NCI-H1436 treated with DMSO at 0.1 percent for 48 hours (cell line): ENCODE measurements around the gene NBDY.
"Not testable (repeated sequence)": the region's sequence is repeated elsewhere in the genome, so short reads cannot be mapped to it uniquely, and the experiment has no call there.

ENCODE experiments used
- DNase-seq: peaks from one replicate; lab custom pipeline; 2025; lab: John Stamatoyannopoulos, UW

NBDY gene

DNA sequence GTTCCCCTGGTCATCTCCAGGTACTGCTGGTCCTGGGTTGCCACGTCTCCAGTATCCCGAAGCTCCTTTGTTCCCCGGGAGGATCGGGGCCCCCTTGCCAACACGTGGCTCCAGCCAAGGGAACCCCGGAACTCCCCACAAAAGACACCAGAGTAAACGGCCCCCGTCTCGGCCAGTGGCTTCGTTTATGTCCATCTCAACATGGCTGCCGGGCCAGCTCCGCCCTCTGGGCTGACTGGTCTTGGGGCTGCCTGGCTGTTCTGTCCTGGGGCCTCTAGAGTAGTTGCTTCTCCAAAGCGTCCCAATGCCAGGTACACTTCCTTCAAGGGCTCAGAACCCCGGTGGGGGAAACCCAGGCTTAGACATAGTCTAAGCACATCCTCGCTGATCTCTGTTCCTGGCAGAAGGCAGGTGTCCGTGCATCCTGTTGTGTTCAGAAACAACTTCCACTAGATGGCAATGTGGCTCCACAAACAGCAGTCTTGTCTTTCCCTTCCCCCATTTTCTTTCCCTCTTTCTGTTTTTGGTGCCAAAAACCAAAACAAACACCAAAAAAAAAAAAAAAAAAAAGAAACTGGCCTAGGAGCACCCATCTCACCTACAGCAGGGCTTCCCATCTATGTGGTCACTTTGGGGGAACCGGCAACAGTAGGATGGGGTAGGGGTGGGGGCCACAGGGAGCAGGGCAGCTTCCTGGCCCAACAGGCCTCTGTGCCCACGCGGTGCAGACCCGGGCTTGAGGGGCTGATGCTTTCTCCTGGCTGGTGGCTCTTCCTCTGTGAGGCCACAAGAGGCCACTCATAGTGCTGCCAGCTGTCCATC lies 35.3 kb downstream of the NBDY start:
- DNase-seq = no peak

DNA sequence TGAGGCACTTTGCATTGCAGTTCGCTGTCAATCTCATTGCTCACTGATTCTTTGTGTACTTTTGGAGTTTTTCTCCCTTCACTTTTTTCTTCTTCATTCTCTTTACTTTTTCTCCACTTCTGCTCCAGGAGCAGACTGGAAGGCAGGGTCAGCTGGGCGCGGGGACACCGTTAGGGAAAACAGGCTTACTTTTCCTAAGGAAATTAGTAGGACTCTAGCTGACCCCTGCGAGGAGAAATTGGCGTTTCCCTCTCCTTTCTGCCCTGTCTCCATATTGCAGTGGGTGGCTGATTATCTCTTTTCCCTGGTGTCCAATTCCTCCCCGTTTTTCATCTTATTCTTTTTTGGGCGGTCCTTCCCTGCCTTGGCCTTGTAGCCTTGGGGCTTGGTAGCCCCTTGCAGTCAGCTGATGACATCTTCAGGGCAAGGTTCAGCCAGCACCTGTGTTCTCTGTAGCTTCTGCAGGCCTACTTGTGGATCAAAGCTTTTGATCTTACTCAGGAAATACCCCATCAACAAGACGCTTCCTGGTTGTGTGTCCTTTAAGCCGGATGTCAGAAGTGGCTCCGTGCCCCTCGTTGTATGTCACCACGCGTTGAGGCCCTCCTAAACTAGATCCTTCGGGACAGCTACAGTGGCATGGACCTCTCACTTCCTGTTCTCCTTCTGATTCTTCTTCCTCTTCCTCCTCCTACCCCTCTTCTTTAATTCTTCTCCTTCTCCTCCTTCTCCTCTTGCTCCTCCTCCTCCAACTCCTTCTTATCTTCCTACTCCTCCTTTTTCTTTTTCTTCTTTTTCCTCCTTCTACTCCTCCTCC lies 36.1 kb downstream of the NBDY start:
- no peak for DNase-seq

DNA sequence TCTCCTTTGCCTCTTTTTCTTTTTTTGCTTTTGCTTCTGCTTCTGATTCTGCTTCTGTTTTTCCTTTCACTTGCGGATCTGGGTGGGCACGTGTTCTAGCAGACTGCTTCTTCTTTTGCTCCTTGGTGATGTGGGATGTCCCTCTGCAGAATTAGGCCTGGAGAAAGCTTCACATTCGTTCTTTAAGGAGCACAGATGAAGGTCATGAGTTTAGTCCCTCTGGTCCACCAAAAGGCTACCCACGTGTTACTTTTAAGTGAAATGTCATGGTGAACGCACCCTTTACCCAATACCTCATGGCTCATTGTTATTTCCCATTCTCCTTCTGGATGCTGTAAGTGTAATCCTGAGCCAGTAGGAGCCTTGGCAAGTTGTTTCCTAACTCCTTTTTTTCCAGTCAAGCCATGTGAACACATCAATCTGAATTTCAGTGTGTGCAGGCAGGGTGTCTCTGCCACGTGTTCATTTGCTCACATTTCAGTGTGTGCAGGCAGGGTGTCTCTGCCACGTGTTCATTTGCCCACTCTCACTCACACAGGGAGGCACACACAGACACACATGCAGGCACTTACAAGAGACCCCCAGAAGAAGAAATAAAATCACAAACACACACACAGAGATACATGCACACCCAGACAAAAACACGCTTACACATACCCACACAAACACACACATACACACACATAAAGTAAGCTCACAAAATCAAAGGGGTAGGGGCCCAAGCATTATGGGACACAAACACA lies 36.9 kb downstream of the NBDY start:
- no peak for DNase-seq

DNA sequence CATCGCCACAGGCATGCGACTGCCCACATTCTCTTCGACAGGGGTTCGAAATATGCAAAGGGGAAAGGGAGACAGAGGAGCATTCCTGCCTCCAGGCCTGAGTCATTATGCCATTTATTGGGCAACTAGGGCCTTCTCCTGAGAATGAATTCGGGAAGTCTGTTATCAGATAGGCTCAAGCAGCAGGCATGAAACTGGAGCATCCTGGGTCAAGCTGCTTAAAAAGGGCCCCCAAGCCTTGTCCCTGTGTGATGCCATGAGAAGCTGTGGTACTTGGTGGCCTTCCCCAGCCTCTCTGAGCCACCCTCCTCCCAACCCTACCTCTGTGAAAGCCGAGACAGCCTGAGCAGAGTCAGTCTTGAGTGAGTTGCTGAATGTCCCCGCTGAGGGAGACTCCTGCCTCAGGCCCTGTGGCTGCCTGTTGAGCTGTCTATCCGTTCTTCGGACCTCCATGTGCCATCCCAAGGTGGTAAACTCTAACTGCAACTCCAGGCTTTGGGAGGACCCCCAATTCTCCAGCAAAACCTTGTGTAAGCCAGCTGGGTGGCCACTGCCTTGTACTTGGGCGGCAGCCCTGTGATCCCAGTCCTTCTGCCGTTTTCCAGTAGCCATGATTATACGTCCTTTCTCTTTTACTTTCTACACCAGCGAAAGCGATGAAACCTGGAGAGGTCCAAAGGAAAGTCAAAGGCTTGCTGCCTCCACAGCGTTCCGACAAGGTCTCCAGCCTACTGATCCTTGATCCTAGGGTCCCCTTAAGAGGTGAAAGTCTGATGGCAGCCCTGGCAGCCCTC lies 37.7 kb downstream of the NBDY start:
- DNase-seq = no peak

DNA sequence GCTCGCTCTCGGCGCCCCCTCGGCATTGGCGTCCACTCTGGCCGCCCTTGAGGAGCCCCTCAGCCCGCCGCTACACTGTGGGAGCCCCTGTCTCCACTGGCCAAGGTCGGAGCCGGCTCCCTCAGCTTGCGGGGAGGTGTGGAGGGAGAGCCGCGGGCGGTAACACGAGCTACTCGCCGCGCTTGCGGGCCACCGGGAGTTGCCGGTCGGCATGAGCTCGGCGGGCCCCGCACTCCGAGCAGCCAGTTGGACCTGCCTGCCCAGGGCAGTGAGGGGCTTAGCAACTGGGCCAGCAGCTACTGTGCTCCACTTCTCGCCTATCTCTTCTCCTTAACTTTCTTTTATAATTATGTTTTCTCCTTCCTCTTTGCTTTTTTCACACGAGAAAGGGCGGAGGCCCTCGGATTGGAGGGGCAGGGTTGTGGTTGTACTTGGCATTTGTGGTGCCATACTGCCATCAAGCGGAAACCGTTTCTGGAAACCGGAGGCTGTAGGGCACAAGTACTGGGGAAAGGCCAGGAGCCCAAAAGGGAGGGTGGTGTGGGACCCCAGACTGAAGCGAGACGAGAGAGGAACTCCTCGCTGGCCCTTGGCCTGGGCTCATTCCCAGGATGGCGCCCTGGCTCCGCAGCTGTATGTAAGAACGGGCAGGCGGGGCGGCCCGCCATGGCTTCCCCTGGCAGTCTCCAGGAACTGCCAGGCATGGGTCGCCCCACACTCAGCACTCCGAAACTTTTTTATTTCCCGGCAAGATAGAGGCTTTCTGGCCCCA lies 38.5 kb downstream of the NBDY start:
- not testable (repeated sequence) for DNase-seq

DNA sequence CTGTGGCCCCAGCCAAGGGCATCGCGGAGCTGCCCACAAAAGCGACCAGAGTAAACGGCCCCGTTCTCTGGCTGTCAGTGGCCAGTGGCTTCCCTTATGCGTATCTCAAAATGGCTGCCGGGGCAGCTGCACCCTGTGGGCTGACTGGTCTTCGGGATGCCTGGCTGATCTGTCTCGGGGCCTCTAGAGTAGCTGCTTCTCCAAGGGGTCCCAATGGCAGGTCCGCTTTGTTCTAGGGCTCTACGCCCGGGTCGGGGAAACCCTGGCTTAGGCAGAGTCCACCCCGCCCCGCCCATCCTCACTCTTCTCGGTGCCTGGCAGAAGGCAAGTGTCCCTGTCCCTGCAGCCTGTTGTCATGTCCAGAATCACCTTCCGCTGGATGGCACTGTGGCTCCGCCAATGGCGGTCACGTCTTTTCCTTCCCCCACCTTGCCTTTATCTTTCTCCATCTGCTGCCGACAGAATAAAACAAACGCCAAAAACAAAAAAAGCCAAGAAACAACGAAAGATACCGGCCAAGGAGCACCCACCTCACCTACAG lies 39.1 kb downstream of the NBDY start:
- DNase-seq = not testable (repeated sequence)

DNA sequence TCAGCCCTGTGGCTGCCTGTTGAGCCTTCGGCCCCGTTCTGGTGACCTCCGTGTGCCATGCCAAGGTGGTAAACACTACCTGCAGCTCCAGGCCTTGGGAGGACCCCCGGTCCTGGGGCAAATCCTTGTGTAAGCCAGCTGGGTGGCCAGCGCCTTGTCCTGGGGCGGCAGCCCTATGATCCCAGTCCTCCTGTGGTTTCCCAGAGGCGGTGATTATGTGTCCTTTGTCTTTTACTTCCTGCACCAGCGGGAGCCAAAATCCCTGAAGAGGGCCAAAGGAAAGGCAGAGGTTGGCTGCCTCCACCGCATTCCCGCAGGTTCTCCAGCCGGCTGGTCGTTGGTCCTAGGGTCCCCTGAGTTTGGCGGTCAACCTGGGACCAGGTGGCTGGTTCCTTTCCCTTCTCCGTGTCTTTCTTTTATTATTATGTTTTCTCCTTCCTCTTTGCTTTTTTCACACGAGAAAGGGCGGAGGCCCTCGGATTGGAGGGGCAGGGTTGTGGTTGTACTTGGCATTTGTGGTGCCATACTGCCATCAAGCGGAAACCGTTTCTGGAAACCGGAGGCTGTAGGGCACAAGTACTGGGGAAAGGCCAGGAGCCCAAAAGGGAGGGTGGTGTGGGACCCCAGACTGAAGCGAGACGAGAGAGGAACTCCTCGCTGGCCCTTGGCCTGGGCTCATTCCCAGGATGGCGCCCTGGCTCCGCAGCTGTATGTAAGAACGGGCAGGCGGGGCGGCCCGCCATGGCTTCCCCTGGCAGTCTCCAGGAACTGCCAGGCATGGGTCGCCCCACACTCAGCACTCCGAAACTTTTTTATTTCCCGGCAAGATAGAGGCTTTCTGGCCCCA lies 43.9 kb downstream of the NBDY start:
- not testable (repeated sequence) for DNase-seq

DNA sequence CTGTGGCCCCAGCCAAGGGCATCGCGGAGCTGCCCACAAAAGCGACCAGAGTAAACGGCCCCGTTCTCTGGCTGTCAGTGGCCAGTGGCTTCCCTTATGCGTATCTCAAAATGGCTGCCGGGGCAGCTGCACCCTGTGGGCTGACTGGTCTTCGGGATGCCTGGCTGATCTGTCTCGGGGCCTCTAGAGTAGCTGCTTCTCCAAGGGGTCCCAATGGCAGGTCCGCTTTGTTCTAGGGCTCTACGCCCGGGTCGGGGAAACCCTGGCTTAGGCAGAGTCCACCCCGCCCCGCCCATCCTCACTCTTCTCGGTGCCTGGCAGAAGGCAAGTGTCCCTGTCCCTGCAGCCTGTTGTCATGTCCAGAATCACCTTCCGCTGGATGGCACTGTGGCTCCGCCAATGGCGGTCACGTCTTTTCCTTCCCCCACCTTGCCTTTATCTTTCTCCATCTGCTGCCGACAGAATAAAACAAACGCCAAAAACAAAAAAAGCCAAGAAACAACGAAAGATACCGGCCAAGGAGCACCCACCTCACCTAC lies 44.5 kb downstream of the NBDY start:
- not testable (repeated sequence) for DNase-seq

DNA sequence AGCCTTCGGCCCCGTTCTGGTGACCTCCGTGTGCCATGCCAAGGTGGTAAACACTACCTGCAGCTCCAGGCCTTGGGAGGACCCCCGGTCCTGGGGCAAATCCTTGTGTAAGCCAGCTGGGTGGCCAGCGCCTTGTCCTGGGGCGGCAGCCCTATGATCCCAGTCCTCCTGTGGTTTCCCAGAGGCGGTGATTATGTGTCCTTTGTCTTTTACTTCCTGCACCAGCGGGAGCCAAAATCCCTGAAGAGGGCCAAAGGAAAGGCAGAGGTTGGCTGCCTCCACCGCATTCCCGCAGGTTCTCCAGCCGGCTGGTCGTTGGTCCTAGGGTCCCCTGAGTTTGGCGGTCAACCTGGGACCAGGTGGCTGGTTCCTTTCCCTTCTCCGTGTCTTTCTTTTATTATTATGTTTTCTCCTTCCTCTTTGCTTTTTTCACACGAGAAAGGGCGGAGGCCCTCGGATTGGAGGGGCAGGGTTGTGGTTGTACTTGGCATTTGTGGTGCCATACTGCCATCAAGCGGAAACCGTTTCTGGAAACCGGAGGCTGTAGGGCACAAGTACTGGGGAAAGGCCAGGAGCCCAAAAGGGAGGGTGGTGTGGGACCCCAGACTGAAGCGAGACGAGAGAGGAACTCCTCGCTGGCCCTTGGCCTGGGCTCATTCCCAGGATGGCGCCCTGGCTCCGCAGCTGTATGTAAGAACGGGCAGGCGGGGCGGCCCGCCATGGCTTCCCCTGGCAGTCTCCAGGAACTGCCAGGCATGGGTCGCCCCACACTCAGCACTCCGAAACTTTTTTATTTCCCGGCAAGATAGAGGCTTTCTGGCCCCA lies 49.3 kb downstream of the NBDY start:
- not testable (repeated sequence) for DNase-seq

DNA sequence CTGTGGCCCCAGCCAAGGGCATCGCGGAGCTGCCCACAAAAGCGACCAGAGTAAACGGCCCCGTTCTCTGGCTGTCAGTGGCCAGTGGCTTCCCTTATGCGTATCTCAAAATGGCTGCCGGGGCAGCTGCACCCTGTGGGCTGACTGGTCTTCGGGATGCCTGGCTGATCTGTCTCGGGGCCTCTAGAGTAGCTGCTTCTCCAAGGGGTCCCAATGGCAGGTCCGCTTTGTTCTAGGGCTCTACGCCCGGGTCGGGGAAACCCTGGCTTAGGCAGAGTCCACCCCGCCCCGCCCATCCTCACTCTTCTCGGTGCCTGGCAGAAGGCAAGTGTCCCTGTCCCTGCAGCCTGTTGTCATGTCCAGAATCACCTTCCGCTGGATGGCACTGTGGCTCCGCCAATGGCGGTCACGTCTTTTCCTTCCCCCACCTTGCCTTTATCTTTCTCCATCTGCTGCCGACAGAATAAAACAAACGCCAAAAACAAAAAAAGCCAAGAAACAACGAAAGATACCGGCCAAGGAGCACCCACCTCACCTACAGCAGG lies 50.0 kb downstream of the NBDY start:
- DNase-seq = not testable (repeated sequence)

DNA sequence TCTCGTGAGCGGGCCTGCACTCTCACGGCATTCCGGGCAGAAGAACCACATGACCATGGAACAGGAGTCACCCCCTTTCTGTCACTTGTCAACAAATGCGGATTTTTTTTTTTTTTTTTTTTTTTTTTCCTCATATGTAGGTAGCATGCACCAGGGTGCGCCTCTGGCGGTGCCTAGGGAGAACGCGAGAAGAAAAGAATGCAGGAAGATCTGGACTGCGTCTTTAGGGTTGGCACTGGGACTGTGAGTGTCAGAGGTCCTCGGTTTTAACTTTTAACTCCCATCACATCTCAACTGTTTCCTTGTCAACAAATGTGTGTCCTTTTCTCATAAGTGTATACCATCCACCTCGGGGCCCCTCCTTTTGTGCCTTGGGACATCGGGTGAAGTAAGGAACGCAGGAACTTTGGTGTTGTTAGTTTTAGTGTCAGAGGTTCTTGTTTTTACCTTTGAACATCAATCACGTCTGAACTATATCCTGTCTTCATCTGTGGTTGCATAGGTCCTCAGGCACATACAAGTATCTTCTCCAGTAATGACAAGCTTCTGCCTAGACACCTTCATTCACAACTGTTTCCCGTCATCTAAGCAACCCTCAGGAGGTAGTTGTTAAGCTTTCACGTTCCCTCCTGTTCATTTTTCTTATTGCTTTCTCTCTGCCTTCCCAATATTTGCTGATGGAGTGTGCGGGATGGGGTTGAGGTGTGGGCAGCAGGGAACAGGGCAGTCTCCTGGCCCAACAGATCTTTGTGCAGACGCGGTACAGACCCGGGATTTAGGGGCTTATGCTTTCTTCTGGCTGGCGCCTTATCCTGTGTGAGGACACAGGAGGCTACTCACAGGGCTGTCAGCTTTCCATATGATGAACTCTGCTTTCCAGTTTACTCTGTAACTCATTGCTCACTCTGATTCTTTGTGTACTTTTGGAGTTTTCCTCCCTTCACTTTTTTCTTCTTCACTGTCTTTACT lies 51.9 kb downstream of the NBDY start:
- DNase-seq = not testable (repeated sequence)

DNA sequence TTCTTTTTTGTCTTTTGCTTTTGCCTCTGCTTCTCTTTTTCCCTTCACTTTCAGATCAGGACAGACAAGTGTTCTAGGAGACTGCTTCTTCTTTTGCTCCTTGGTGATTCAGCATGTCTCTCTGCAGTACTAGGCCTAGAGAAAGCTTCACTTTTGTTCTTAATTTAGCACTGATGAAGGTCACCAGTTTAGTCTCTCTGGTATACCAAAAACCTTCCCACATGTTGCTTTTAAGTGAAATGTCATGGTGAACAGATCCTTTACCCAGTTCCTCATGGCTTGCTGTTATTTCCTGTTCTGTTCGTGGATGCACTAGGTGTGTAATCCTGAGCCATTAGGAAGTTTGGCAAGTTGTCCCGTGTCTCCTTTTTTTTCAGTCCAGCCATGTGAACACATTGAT lies 53.3 kb downstream of the NBDY start:
- DNase-seq = no peak

DNA sequence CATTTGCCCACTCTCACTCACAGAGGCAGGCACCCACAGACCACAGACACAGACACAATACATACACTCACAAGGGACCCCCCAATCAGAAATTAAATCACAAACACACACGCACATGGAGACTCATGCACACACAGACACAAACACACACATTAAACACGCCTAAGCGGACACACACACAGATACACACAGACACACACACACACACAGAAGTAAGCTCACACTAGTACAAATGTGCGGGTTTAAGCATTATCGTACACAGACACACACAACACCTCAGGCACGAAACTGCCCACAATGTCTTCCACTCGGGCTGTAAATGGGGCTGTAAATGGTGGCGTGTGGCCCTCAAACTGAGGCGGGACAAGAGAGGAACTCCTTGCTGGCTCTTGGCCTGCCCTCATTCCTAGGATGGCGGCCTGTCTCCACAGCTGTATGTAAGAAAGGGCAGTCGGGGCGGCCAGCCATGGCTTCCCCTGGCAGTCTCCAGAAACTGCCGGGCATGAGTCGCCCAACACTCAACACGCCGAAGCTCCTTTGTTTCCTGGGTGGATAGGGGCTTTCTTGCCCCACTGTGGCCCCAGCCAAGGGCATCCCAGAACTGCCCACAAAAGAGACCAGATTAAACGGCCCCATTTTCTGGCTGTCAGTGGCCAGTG lies 53.9 kb downstream of the NBDY start:
- DNase-seq = no peak

DNA sequence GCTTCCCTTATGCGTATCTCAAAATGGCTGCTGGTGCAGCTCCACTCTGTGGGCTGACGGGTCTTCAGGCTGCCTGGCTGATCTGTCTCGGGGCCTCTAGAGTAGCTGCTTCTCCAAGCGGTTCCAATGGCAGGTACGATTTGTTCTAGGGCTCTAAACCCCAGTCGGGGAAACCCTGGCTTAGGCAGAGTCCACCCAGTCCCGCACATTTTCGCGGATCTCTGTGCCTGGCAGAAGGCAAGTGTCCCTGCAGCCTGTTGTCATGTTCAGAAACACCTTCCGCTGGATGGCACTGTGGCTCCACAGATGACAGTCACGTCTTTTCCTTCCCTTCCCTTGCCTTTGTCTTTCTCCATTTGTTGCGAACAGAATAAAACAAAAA lies 54.4 kb downstream of the NBDY start:
- no peak for DNase-seq

DNA sequence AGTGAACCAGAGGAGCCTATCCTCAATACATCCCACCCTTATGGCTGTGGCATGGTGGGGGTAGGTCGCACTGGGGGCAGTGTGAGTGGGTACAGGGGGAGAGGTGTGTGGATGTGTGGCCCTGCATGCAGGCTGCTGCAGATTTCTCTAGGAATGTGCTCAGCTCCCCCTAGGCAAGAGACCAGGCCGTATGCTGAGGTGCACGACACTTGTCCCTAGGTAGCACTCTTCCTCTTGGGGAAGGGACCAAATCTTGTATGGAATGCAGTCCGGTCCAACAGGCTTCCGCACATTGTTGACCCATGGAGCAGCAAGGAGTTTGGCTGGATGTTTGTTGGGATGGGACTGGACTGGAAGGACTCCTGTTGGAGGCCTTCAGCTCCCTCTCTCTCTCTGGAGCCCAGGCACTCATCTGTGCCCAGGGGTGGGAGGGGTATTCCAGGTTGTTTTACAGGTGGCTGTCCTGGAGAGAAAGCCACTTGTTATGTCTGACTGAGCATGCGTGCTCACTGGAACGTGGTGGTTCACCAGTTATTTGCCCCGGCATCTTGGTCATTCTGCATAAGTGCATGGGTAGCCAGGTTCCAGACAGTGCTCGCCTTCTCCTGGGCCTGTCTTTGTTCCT lies 55.1 kb downstream of the NBDY start:
- DNase-seq = no peak

DNA sequence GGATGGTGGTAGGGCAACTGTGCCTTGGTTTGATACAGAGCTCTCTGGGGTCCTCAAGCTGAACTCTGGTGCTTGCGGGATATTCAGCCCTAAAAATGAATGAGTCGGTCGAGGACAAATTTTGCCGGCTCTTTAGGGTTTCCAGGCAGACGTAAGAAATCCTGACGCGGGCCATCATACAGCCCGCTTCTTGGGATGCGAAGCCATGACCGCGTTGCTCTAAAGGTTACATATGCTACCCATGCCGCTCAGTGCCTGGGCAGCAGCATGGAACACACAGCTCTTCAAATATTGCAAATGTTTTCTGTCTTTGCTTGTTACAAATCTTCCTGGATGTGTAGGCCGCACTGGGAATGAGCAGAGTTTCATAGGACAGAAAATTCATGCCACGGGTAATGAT lies 55.6 kb downstream of the NBDY start:
- no peak for DNase-seq
